ENCODE data around the gene CSNK1G2.

Gene CSNK1G2

DNA sequence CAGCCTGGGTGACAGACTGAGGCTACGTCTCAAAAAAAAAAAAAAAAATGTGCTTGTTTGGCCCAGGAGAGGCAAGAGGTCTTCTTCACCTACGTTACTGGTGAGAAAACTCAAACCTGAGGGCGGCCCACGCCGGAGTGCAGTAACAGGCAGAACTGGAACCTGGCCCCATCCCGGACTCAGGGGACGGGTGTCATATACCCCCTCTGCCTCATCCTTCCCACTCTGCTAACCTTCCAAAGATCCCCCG, 36.2 kb upstream of the CSNK1G2 start:
- peak overlapping the region; percentile 34 for H3K4me3 ChIP-seq (ENCODE audit: low read depth, low read length)
- TF ChIP-seq, protein P1, sequence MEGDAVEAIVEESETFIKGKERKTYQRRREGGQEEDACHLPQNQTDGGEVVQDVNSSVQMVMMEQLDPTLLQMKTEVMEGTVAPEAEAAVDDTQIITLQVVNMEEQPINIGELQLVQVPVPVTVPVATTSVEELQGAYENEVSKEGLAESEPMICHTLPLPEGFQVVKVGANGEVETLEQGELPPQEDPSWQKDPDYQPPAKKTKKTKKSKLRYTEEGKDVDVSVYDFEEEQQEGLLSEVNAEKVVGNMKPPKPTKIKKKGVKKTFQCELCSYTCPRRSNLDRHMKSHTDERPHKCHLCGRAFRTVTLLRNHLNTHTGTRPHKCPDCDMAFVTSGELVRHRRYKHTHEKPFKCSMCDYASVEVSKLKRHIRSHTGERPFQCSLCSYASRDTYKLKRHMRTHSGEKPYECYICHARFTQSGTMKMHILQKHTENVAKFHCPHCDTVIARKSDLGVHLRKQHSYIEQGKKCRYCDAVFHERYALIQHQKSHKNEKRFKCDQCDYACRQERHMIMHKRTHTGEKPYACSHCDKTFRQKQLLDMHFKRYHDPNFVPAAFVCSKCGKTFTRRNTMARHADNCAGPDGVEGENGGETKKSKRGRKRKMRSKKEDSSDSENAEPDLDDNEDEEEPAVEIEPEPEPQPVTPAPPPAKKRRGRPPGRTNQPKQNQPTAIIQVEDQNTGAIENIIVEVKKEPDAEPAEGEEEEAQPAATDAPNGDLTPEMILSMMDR (IDR thresholded peaks at IDR 0.05; ENCODE audit: low read depth, low read length), result no peak
- DNase-seq (ENCODE audit: low read depth), result no peak

GRCh38 chr19:1905110-1905862, 35.7 kb upstream of the CSNK1G2 start, which contains the start of the genes ADAT3 and SCAMP4:
Gene ADAT3 (plus strand): TSS chr19:1905399. CDS start chr19:1912048, 6,649 bp downstream.
Gene SCAMP4 (plus strand): TSS chr19:1905399. CDS start chr19:1915020, 9,621 bp downstream.
- peak; percentile 97 for DNase-seq (ENCODE audit: low read depth)
- TF ChIP-seq MYC (IDR thresholded peaks at IDR 0.05; ENCODE audit: low read depth, low read length) (peak; percentile 44; the same call in 1 of the 2 replicates), POLR2A (IDR thresholded peaks at IDR 0.05; ENCODE audit: extremely low read depth, insufficient read length) (peak; percentile 41)
- TF ChIP-seq, protein P2, sequence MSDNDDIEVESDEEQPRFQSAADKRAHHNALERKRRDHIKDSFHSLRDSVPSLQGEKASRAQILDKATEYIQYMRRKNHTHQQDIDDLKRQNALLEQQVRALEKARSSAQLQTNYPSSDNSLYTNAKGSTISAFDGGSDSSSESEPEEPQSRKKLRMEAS (IDR thresholded peaks at IDR 0.05; ENCODE audit: low read depth, low read length), result 0 out of 2 replicates have a peak, but pooled peaks have one; percentile 28
- TF ChIP-seq, protein P1 (IDR thresholded peaks at IDR 0.05; ENCODE audit: low read depth, low read length), result no peak
- peak within 1 kb of the TSS; percentile 72 for H3K4me3 ChIP-seq (ENCODE audit: low read depth, low read length)

- peak overlapping the region; percentile 72 for H3K4me3 ChIP-seq (ENCODE audit: low read depth, low read length)
- TF ChIP-seq, protein P2 (IDR thresholded peaks at IDR 0.05; ENCODE audit: low read depth, low read length), result no peak
- TF ChIP-seq POLR2A (IDR thresholded peaks at IDR 0.05; ENCODE audit: extremely low read depth, insufficient read length), result no peak
- TF ChIP-seq, protein P1 (IDR thresholded peaks at IDR 0.05; ENCODE audit: low read depth, low read length), result no peak
- TF ChIP-seq MYC (IDR thresholded peaks at IDR 0.05; ENCODE audit: low read depth, low read length), result no peak
- DNase-seq (ENCODE audit: low read depth), result no peak
Measured at GRCh38 chr19:1905863-1906375, 35.1 kb upstream of the CSNK1G2 start.

DNA sequence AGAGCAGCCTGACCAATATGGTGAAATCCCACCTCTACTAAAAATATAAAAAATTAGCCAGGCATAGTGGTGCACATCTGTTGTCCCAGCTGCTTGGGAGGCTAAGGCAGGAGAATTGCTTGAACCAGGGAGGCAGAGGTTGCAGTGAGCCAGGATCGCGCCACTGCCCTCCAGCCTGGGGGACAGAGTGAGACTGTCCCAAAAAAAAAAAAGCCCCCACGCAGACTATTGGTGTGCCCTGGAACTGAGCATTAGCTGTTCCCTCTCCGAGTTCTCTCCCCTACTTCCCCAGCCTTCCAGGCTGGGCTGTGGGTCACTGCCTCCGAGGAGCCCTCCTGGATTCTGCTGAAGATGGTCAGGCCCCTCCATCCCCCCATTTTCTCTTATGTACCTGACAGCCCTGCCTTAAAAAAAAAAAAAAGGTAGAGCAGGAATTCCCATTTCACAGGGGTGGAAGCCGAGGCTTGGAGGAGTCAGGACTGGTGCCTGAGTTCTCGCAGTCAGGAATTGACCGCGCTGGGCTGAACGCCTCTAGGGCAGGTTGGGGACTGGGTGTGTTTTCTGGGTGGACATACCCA, 33.9 kb upstream of the CSNK1G2 start:
- DNase-seq (ENCODE audit: low read depth), result no peak
- TF ChIP-seq POLR2A (IDR thresholded peaks at IDR 0.05; ENCODE audit: extremely low read depth, insufficient read length), result no peak
- no peak overlapping the region for H3K4me3 ChIP-seq (ENCODE audit: low read depth, low read length)

DNA sequence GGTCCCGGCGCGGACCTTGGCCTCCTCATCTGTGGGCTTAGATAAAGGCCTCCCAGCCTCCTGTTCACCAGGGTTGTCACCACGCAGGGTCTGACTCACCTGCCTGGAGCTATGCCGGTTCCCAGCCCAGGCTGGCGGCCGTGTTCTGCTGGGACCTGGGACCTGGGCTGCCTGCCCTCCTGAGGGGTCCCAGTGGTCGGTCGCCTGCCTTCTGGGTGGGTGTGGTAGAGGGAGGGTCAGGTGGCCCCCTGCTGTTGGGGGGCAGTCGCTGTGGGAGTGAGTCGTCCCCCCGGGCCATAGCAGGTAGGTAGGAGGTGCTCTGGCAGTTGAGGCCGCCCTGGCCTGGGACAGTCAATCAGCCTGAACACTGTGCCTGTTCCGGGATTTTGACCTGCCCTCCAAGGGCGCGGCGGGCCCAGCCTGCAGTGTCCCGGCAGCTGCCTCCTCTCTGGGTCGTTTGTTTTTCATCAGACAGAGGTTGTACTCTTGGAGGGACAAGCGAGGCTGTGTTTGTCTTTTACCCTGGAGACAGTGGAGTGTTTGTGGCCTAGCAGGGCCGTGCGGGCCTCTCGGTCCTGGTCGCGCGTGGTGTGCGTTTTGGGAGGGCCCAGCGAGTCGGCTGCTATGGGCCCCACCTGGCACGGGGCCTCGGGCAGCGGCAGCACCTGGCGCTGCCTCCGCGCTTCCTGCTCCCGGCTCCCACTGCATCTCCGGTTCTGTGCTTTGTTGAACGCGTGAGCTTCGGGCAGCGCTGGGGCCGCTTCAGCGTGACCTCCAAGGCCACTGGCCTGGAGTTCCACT, 33.2 kb upstream of the CSNK1G2 start:
- no peak for TF ChIP-seq POLR2A (IDR thresholded peaks at IDR 0.05; ENCODE audit: extremely low read depth, insufficient read length)
- TF ChIP-seq, protein P2 (IDR thresholded peaks at IDR 0.05; ENCODE audit: low read depth, low read length), result no peak
- TF ChIP-seq MYC (IDR thresholded peaks at IDR 0.05; ENCODE audit: low read depth, low read length), result no peak
- TF ChIP-seq, protein P1 (IDR thresholded peaks at IDR 0.05; ENCODE audit: low read depth, low read length), result no peak
- no peak overlapping the region for H3K4me3 ChIP-seq (ENCODE audit: low read depth, low read length)
- no peak for DNase-seq (ENCODE audit: low read depth)

GRCh38 chr19:1908364-1908678, 32.7 kb upstream of the CSNK1G2 start:
- TF ChIP-seq, protein P2 (IDR thresholded peaks at IDR 0.05; ENCODE audit: low read depth, low read length), result no peak
- TF ChIP-seq POLR2A (IDR thresholded peaks at IDR 0.05; ENCODE audit: extremely low read depth, insufficient read length) (no peak), MYC (IDR thresholded peaks at IDR 0.05; ENCODE audit: low read depth, low read length) (no peak)
- TF ChIP-seq, protein P1 (IDR thresholded peaks at IDR 0.05; ENCODE audit: low read depth, low read length), result no peak
- no peak overlapping the region for H3K4me3 ChIP-seq (ENCODE audit: low read depth, low read length)

More at GRCh38 chr19:1908364-1908678, 32.7 kb upstream of the CSNK1G2 start:
- no peak for DNase-seq (ENCODE audit: low read depth)
